A549 treated with CORT108297 at 1 μM for 4 hours (cell line): Measurements from ENCODE around the gene PROKR2. TPM values are rescaled to one million over a fixed set of nuclear protein-coding genes. Genes with fewer than 3 reads are reported as not detected.

Experiments used
- total RNA-seq: library from RNA; stranded (reverse); fragments of 200-300 nt; extraction: Qiagen RNA extraction; gene quantifications from 5 replicates; pipeline ENCODE4 v1.2.3, GENCODE V29; 2022

PROKR2 gene
- total RNA-seq: not detected in 5 replicates

DNA sequence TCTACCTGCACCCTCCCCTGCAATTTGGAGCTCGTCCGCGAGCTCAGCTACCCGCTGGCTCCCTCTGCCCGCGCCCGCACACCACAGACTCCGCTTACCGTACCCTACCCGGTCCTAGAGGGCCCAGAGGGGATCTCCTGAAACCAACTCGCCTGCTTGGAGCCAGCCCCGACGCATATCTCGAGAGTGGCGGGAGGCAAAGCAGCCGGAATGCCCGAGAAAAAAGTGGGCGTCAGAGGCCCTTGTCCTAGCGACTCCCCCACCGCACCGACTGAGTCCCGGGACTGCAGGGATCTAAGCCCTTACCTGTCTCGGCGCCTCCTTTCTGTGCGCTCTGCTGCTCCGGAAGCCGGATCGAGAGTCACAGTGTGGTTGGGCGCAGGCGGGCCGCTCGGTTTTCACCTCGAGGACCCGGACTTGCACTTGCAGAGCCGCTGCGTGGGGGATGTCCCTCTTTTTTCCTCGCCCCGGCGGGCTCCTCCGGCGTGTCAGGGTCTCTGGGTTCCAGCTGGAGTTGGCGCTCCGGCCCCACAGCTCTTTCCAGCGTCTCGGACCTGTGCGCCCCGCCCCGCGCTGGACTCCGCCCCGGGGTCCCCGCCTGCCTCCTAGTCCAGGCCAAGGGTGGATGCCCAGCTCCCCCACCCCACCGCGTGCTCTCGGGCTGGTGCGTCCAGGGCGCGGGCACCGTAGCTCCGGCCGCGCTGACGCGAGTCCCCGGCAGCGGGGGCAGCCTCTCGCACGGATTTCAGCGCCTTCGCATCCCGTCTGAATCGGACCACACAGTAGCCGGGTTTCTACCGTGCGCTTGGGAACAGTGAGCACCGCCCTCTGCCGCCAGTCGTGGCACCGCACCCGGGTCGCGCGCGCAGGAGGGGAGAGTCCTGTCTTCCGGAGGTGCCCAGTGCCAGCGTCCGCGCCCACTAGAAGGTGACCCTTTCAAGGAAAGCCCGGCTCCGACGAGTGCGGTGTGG is at the start of gene PROKR2:
Gene PROKR2, minus strand, starts transcription at position 767 of the 971 bp plus-strand sequence. CDS start 2,585 bp downstream, outside the sequence.

Other genes starting within 250 kb of the PROKR2 start
- gene TMEM230, start 203.9 kb downstream of the PROKR2 start, total RNA-seq: 106 to 120 TPM (median 109 TPM) in 5 replicates
- gene PCNA, start 197.0 kb downstream of the PROKR2 start, total RNA-seq: 396 to 435 TPM (median 412 TPM) in 5 replicates
- 48.5 to 60.2 TPM (median 58.2 TPM) in 5 replicates for gene CDS2, start 189.9 kb downstream of the PROKR2 start, total RNA-seq